GM15510 (cell line): Measurements from ENCODE around the gene PSORS1C2.

ENCODE experiments used
- POLR2A ChIP-seq: IDR thresholded peaks from 3 replicates; pipeline ENCODE4 v1.6.1; 2011; ENCODE audit warnings: borderline replicate concordance; ENCODE audit not compliant: insufficient read length; ENCODE audit errors: extremely low read depth

Gene PSORS1C2

DNA sequence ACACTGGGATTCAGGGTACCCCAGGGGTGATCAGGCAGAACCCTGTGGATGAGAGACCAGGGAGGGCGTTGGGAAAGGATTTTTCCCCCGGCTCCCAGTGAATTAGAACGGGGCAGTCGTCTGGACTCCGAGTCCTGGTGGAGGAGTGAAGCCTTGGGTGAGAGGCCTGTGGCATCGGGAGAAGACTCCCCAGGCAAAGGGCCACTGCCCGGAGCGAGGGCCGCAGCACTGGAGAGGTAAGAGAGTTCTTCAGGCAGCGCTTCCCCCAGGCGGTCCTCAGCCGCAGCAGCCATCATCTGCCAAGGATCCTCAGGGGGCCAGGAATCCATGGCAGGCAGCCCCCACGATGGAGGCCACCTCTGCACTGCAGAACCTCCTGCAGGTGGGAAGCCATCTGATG, 27.2 kb downstream of the PSORS1C2 start:
- no peak for TF ChIP-seq POLR2A

- no peak for TF ChIP-seq POLR2A
These were observed 27.9 kb downstream of the PSORS1C2 start for GRCh38 chr6:31110825-31111582.

- no peak for TF ChIP-seq POLR2A
These were observed 31.8 kb downstream of the PSORS1C2 start for GRCh38 chr6:31107052-31107451.

DNA sequence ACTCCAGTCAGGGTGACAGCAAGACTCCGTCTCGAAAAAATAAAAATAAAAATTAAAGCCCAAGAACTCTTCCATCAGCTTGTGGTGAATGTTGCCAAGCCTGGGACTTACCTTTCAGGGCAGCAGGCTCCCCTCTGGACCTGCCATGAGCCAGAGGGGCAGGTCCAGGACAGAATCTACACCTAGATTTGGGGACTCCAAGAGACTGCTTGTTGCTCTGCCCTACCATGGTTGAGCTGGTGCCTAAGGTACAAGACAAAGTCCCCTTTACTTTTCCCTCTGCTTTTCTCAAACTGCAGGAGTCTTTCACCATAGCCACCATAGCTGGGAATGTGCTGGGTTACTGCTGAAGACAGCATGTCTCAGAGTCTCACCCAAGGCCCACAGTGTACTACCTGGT, 35.7 kb downstream of the PSORS1C2 start:
- TF ChIP-seq POLR2A = no peak

DNA sequence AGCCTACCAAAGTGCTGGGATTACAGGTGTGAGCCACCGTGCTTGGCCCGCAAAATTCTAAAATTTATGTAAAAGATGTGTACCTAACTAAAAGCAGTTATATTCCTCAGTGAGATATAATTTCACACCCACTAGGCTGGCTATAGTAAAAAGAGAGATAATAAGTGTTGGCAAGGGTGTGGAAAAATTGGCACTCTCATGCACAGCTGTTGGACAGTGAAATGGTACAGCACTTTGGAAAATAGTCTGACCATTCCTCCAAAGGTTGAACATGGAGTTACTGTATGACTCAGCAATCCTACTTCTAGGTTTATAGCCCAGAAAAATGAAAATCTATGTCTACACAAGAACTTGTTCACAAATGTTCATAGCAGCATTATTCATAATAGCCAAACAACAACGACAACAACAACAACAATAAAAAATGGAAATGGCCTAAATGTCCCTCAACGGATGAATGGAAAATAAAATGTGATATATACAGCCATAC, 40.4 kb downstream of the PSORS1C2 start:
- TF ChIP-seq POLR2A = no peak

DNA sequence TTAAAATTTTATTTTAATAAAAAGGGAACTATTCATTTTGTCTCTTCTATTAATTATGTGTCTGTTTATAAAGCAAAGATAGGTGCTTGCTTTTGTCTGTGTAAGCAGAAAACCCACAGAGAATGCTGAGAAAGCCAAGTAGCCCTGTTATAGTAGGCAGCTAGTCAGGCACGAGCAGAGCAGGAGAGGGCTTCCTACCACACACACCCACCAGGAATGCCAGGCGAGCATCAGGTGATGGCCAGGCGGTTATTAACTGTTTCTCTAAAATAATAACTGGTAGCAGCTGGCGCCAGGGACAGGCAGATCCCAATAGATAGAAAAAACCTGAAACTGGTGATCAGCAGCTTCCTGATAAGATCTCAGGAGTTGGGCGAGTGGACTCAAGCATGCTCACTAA, 42.2 kb downstream of the PSORS1C2 start:
- TF ChIP-seq POLR2A = no peak

- TF ChIP-seq POLR2A = no peak
These were observed 42.7 kb downstream of the PSORS1C2 start for GRCh38 chr6:31096215-31096614.

GRCh38 chr6:31094389-31094881, 44.4 kb downstream of the PSORS1C2 start:
- TF ChIP-seq POLR2A = no peak

- no peak for TF ChIP-seq POLR2A
These were observed 45.9 kb downstream of the PSORS1C2 start for GRCh38 chr6:31092769-31093505.

GRCh38 chr6:31092238-31092637, 46.6 kb downstream of the PSORS1C2 start:
- TF ChIP-seq POLR2A = no peak

DNA sequence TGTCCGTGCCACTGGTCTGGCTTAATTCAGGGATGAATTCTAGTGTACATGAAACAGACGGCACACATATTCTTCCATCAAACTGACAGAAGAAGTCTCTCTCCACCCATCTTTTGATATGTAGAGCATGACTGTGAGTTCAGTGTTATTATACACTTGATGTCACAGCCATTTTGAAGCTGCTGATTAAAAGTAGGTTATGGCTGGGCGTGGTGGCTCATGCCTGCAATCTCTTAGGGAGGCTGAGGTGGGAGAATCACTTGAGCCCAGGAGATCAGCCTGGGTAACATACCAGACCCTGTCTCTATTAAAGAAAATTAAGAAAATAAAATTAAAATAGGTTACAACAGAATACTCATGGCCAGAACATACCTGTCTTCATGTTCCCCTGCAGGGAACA, 47.2 kb downstream of the PSORS1C2 start:
- no peak for TF ChIP-seq POLR2A

DNA sequence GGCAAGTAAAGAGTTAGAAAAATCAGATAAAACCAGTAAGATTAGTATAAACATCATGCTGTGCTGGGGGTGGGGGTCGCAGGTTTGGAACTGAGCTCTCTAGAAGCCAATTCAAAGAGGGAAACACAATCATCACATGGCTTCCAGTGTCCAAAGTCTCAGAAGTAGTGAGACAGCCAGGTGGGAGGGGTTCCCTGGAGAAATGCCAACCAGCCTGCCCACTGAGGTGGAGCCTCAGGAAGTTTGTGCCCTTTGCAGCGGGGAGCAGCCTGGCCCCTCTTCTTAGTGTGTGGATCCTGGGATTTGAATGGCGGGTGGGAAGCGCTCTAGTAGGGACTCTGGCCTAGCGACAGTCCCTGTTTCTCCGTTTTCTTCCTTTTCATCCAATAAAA, 47.9 kb downstream of the PSORS1C2 start:
- no peak for TF ChIP-seq POLR2A

- TF ChIP-seq POLR2A = no peak
These were observed 48.4 kb downstream of the PSORS1C2 start for GRCh38 chr6:31090275-31090972.
